ENCODE measurements around the gene ANKRD39. TPM values are rescaled to one million over a fixed set of nuclear protein-coding genes. Genes with fewer than 3 reads are reported as not detected.

ANKRD39 gene
- total and polyA plus RNA-seq, 9 of the 15 experiments (the other 6 are each of a cell fraction or from before 2014, with no cell fraction given): 8.2 to 33.1 (median 23.8) TPM

DNA sequence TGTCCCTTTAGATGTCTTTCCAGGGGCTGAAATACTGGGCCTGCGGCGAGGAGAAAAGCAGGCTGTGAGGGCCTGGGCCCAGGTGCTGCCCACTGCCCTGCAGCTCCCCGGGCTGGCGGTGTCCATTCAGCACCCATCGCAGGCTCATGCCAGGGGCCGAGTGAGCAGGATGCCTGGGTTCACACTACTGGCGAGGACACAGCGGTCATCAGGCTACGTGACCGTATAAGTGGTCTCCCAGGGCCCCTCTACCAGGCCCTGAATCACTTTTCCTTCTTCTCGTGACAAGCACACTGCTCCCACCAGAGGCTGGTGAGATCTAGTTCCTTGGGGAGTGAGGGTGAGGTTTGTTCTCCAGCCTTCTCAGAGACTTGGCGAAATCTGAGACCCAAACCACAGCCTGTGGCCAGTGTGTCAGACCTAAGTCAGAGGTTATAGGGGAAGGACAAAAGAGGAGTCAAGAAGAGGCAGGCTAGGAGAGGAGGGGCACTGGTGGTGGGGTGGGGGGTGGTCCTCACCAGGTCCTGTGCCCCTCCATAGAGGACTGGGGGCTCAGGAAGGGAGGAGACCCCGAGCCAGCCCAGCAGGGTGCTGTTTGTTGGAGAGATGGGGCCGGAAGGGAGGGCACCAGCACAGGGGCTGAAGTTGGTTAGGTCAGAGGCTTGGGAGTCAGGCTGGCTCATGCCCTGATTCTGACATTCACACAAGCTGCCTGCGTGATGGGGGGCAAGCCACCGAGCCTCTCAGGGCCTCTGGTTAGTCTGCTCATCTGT, 18.6 kb upstream of the ANKRD39 start (continued):
- TF ChIP-seq DLX4 (CRISPR knock-in tag; IDR thresholded peaks at IDR 0.05) (no peak), ERF (CRISPR knock-in tag; IDR thresholded peaks at IDR 0.05) (0 out of 2 replicates have a peak, but pooled peaks have one; percentile 59), PTBP1 (IDR thresholded peaks at IDR 0.05; ENCODE audit: low read depth, low read length) (0 out of 2 replicates have a peak, but pooled peaks have one; percentile 25), KLF13 (tag; IDR thresholded peaks at IDR 0.05; ENCODE audit: borderline replicate concordance, low read depth) (no peak), ZFP1 (CRISPR knock-in tag; IDR thresholded peaks at IDR 0.05) (0 out of 2 replicates have a peak, but pooled peaks have one; percentile 1), ARNT (IDR thresholded peaks at IDR 0.05) (no peak), YBX1 (IDR thresholded peaks at IDR 0.05) (no peak), ILK (tag; IDR thresholded peaks at IDR 0.05; ENCODE audit: borderline replicate concordance, low read depth) (no peak), NCOR1 (IDR thresholded peaks at IDR 0.05) (no peak), ZNF77 (CRISPR knock-in tag; IDR thresholded peaks at IDR 0.05) (peak; percentile 59; the same call in 1 of the 2 replicates), FIP1L1 (IDR thresholded peaks at IDR 0.05; ENCODE audit: low read depth, low read length, poor library complexity, severe bottlenecking) (no peak), KAT8 (IDR thresholded peaks at IDR 0.05; ENCODE audit: low read depth) (no peak), SP1 (CRISPR knock-in tag; IDR thresholded peaks at IDR 0.05) (peak; percentile 36; the same call in 1 of the 2 replicates), POLR3A (IDR thresholded peaks at IDR 0.05; ENCODE audit: borderline replicate concordance, extremely low read depth, insufficient read depth, insufficient read length) (no peak), ESRRB (CRISPR knock-in tag; IDR thresholded peaks at IDR 0.05; ENCODE audit: borderline replicate concordance) (0 out of 2 replicates have a peak, but pooled peaks have one; percentile 45), NFIX (CRISPR knock-in tag; IDR thresholded peaks at IDR 0.05; ENCODE audit: low read depth) (no peak), REST (IDR thresholded peaks at IDR 0.05; ENCODE audit: borderline replicate concordance) (no peak), REST (CRISPR knock-in tag; IDR thresholded peaks at IDR 0.05; ENCODE audit: low read depth) (peak; percentile 43; the same call in 1 of the 2 replicates), ILF3 (IDR thresholded peaks at IDR 0.05; ENCODE audit: borderline replicate concordance) (no peak)
- TF ChIP-seq, protein P1, sequence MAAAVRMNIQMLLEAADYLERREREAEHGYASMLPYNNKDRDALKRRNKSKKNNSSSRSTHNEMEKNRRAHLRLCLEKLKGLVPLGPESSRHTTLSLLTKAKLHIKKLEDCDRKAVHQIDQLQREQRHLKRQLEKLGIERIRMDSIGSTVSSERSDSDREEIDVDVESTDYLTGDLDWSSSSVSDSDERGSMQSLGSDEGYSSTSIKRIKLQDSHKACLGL (CRISPR knock-in tag; IDR thresholded peaks at IDR 0.05; ENCODE audit: borderline replicate concordance, poor library complexity, severe bottlenecking): no peak

Measured in K562 (cell line).